Measurements from ENCODE around the gene IDH3G. TPM values are rescaled to one million over a fixed set of nuclear protein-coding genes. Genes with fewer than 3 reads are reported as not detected.

IDH3G gene
- total RNA-seq, 4 donors from 2014 or later = 48.4 to 88.5 (median 67.2) TPM

DNA sequence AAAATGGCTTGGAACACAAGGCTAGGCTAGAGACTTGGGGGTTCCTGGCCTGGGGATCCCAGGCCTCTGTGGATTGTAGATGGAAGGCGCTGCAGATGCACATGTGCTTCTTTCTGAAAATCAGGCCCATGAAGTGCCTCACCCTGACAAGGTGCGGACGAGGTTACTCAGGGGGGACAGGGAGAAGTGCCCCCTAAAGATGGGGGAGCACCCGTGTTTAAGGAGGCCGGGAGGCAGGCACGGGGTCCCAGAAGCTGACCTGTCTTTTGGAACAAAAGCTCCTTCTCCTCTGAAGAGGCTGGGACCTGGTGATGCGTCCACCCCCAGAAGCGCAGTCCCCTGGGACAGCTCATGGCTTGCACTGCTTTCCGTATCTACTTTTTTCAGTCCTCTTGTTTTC, 33.7 kb upstream of the IDH3G start:
- no peaks in the 10 kb centered on the region for H3K27me3 ChIP-seq
- intact Hi-C loops (cut with DNase I; ENCODE audit: low total_unique reads) = no loop called here
- peak overlapping the region in 1 of 2 donors; percentile 37 for H3K4me3 ChIP-seq
- no peak for TF ChIP-seq POLR2A (IDR thresholded peaks at IDR 0.05)
- TF ChIP-seq, protein P1, sequence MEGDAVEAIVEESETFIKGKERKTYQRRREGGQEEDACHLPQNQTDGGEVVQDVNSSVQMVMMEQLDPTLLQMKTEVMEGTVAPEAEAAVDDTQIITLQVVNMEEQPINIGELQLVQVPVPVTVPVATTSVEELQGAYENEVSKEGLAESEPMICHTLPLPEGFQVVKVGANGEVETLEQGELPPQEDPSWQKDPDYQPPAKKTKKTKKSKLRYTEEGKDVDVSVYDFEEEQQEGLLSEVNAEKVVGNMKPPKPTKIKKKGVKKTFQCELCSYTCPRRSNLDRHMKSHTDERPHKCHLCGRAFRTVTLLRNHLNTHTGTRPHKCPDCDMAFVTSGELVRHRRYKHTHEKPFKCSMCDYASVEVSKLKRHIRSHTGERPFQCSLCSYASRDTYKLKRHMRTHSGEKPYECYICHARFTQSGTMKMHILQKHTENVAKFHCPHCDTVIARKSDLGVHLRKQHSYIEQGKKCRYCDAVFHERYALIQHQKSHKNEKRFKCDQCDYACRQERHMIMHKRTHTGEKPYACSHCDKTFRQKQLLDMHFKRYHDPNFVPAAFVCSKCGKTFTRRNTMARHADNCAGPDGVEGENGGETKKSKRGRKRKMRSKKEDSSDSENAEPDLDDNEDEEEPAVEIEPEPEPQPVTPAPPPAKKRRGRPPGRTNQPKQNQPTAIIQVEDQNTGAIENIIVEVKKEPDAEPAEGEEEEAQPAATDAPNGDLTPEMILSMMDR (IDR thresholded peaks at IDR 0.05) = no peak
- peak in 1 of 2 donors; percentile 11 for DNase-seq
- peak overlapping the region; percentile 45 to 63 for H3K27ac ChIP-seq
- no peaks in the 10 kb centered on the region for H3K9me3 ChIP-seq
- no peaks in the 10 kb centered on the region for H3K36me3 ChIP-seq
- no peaks in the 10 kb centered on the region for H3K4me1 ChIP-seq

- no peaks in the 10 kb centered on the region for H3K9me3 ChIP-seq
- H3K27me3 ChIP-seq = no peaks in the 10 kb centered on the region
- H3K4me1 ChIP-seq = no peaks in the 10 kb centered on the region
- no peak for DNase-seq
- intact Hi-C loops (cut with DNase I; ENCODE audit: low total_unique reads) = no loop called here
- no peak overlapping the region for H3K27ac ChIP-seq
- no peaks in the 10 kb centered on the region for H3K36me3 ChIP-seq
- TF ChIP-seq POLR2A (IDR thresholded peaks at IDR 0.05) = no peak
- TF ChIP-seq, protein P1 (IDR thresholded peaks at IDR 0.05) = no peak
- H3K4me3 ChIP-seq = no peak overlapping the region
Observed at GRCh38 chrX:153827016-153827415, 32.8 kb upstream of the IDH3G start.

DNA sequence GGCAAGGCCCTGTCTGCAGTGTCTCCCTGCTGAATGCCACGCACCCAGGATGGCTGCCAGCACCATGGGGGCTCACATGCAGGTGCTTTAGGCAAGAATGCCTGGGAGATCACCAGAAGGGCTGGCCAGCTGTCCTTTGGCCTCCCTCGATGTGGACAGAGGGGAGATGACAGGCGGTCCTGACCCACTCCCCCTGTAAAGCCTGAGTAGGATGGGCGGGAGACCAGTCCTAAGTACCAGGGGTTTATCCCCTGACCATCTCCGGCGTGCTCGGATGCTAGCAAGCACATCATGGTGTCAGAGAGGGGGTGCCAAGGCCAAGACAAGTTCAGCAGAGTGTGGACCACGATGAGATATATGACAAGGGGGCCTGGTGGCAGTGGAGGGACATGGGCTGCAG, 30.9 kb upstream of the IDH3G start:
- no peaks in the 10 kb centered on the region for H3K9me3 ChIP-seq
- H3K27me3 ChIP-seq = no peaks in the 10 kb centered on the region
- no peak overlapping the region for H3K4me3 ChIP-seq
- no peaks in the 10 kb centered on the region for H3K4me1 ChIP-seq
- H3K36me3 ChIP-seq = no peaks in the 10 kb centered on the region
- no peak for DNase-seq
- TF ChIP-seq, protein P1 (IDR thresholded peaks at IDR 0.05) = no peak
- TF ChIP-seq POLR2A (IDR thresholded peaks at IDR 0.05) = no peak
- no peak overlapping the region for H3K27ac ChIP-seq
- intact Hi-C loops (cut with DNase I; ENCODE audit: low total_unique reads) = no loop called here

- intact Hi-C loops (cut with DNase I; ENCODE audit: low total_unique reads) = no loop called here
Observed at GRCh38 chrX:153824348-153824747, 30.2 kb upstream of the IDH3G start.

GRCh38 chrX:153821066-153821465, 26.9 kb upstream of the IDH3G start:
- intact Hi-C loops (cut with DNase I; ENCODE audit: low total_unique reads) = no loop called here
- Histone ChIP-seq H3K27ac (no peak overlapping the region), H3K9me3 (no peaks in the 10 kb centered on the region), H3K36me3 (no peaks in the 10 kb centered on the region), H3K27me3 (no peaks in the 10 kb centered on the region), H3K4me1 (no peaks in the 10 kb centered on the region), H3K4me3 (no peak overlapping the region)
- TF ChIP-seq, protein P1 (IDR thresholded peaks at IDR 0.05) = no peak
- no peak for TF ChIP-seq POLR2A (IDR thresholded peaks at IDR 0.05)
- DNase-seq = no peak

More at GRCh38 chrX:153824348-153824747, 30.2 kb upstream of the IDH3G start:
- no peak for TF ChIP-seq POLR2A (IDR thresholded peaks at IDR 0.05)
- TF ChIP-seq, protein P1 (IDR thresholded peaks at IDR 0.05) = no peak
- Histone ChIP-seq H3K27ac (no peak overlapping the region), H3K27me3 (no peaks in the 10 kb centered on the region), H3K36me3 (no peaks in the 10 kb centered on the region), H3K9me3 (no peaks in the 10 kb centered on the region), H3K4me1 (no peaks in the 10 kb centered on the region), H3K4me3 (no peak overlapping the region)
- DNase-seq = no peak

Data from uterus (tissue), 4 donors.